T-cell (primary cell): ENCODE results near the gene SCT. TPM values are rescaled to one million over a fixed set of nuclear protein-coding genes. Genes with fewer than 3 reads are reported as not detected.

ENCODE experiments used
- ATAC-seq, 4 experiments: fragments of 200-7000 bp in 3 of 4; fragments of 150-1000 bp in 1 of 4; cut with Tn5 transposase; replicated peaks in 1 of 4; 1 replicate in 3 of 4; 2 replicates in 1 of 4; pipeline ENCODE4 v1.10.0; 2021; ENCODE audit warnings: moderate library complexity in 3 of 4, mild to moderate bottlenecking in 2 of 4, moderate number of reproducible peaks in 1 of 4
- CTCF ChIA-PET, 2 donors: fragments of 300-600 bp; sonication (Branson Sonifier 250); formaldehyde crosslinking; loops; one replicate each; lab custom pipeline; 2022; ENCODE audit warnings: antibody characterized with exemption in 2 of 2; lab: Charles Lee
- POLR2A ChIA-PET, 2 donors: fragments of 300-600 bp; sonication (Branson Sonifier 250); formaldehyde crosslinking; loops; one replicate each; lab custom pipeline; 2022; ENCODE audit warnings: antibody characterized with exemption in 2 of 2; lab: Charles Lee
- DNase-seq, 35 experiments: peaks; one replicate each; pipeline versions ENCODE4 v3.0.0 to v3.0.0-alpha.2; 2013 to 2023
- H3K27ac ChIP-seq: one replicate; pipeline ENCODE4 v1.5.1; 2013; ENCODE audit warnings: low read length
- H3K27me3 ChIP-seq, 2 experiments: replicated peaks in 1 of 2; 1 replicate in 1 of 2; 2 replicates in 1 of 2; pipeline versions ENCODE4 v1.6.1 to v1.7.0; 2013; ENCODE audit warnings: low read length in 1 of 2, mixed read lengths in 1 of 2; ENCODE audit not compliant: control insufficient read depth in 2 of 2, insufficient read depth in 2 of 2; ENCODE audit errors: extremely low read depth in 1 of 2
- H3K36me3 ChIP-seq, 2 donors: 1 replicate in 1 of 2; 2 replicates in 1 of 2; pipeline versions ENCODE4 v1.6.1 to v1.7.0; 2013; ENCODE audit warnings: low read length in 1 of 2; ENCODE audit not compliant: control insufficient read depth in 2 of 2, insufficient read depth in 1 of 2; ENCODE audit errors: extremely low read depth in 1 of 2
- H3K4me1 ChIP-seq, 2 experiments: 1 replicate in 1 of 2; 2 replicates in 1 of 2; pipeline versions ENCODE4 v1.6.1 to v1.7.0; 2013; ENCODE audit warnings: low read length in 2 of 2, mixed read lengths in 1 of 2; ENCODE audit not compliant: insufficient read depth in 2 of 2, control insufficient read depth in 1 of 2; ENCODE audit errors: extremely low read depth in 1 of 2
- H3K4me3 ChIP-seq, 2 donors: 1 replicate in 1 of 2; 2 replicates in 1 of 2; pipeline versions ENCODE4 v1.5.1 to v1.7.0; 2013; ENCODE audit warnings: mild to moderate bottlenecking in 2 of 2, low read length in 1 of 2, moderate library complexity in 1 of 2; ENCODE audit not compliant: control insufficient read depth in 1 of 2; ENCODE audit errors: extremely low read depth in 1 of 2
- H3K9me3 ChIP-seq: 2 replicates; pipeline ENCODE4 v1.7.0; 2013
- H3K27ac Mint-ChIP-seq, 2 donors: one replicate each; pipeline ENCODE4 v1.8.0; 2020 to 2021; ENCODE audit warnings: mild to moderate bottlenecking in 2 of 2, mixed read lengths in 2 of 2
- H3K27me3 Mint-ChIP-seq, 2 donors: one replicate each; pipeline ENCODE4 v1.8.0; 2021 to 2022; ENCODE audit warnings: mixed read lengths in 2 of 2
- H3K36me3 Mint-ChIP-seq: one replicate; pipeline ENCODE4 v1.8.0; 2021; ENCODE audit warnings: mixed read lengths
- H3K4me1 Mint-ChIP-seq, 3 donors: one replicate each; pipeline ENCODE4 v1.8.0; 2020 to 2022; ENCODE audit warnings: mixed read lengths in 3 of 3, mild to moderate bottlenecking in 1 of 3
- H3K4me3 Mint-ChIP-seq, 3 donors: one replicate each; pipeline ENCODE4 v1.8.0; 2020 to 2022; ENCODE audit warnings: mild to moderate bottlenecking in 3 of 3, mixed read lengths in 3 of 3, moderate library complexity in 3 of 3
- H3K9me3 Mint-ChIP-seq, 3 donors: one replicate each; pipeline ENCODE4 v1.8.0; 2020 to 2022; ENCODE audit warnings: mixed read lengths in 3 of 3
- WGBS: methylation state at CpG from one replicate; pipeline ENCODE4 v1.1.5; 2013; ENCODE audit warnings: missing lambda C conversion rate; ENCODE audit not compliant: insufficient coverage; 5-methylcytosine and 5-hydroxymethylcytosine counted together
- total RNA-seq, 35 experiments: library from RNA in 6 of 35; stranded (reverse) in 6 of 35; fragments of 120-200 nt in 1 of 35; gene quantifications; one replicate each; pipeline versions ENCODE4 v1.2.1 to v1.2.4 and lab custom pipeline; 2013 to 2026

SCT gene
- total RNA-seq, 5 donors from 2014 or later (not counting 1 experiment from before 2014, with no cell fraction given), result not detected

DNA sequence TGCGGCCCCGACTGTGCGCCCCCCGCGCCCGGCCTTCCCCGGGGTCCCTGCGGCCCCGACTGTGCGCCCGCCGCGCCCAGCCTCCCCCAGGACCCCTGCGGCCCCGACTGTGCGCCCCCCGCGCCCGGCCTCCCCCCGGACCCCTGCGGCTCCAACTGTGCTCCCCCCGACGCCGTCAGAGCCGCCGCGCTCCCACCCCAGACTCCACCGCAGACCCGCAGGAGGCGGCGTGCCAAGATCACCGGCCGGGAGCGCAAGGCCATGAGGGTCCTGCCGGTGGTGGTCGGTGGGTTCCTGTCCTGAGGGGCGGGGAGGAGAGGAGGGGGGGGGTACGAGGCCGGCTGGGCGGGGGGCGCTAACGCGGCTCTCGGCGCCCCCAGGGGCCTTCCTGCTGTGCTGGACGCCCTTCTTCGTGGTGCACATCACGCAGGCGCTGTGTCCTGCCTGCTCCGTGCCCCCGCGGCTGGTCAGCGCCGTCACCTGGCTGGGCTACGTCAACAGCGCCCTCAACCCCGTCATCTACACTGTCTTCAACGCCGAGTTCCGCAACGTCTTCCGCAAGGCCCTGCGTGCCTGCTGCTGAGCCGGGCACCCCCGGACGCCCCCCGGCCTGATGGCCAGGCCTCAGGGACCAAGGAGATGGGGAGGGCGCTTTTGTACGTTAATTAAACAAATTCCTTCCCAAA is 13.2 kb upstream of the SCT start:
- WGBS, result 10% methylated on average over 55 of the region's 69 CpGs
- Mint-ChIP-seq H3K36me3 (peaks cover under 1% of the 10 kb centered on the region), H3K9me3 (no peaks in the 10 kb centered on the region), H3K27ac (peak overlapping the region in 1 of 2 donors; percentile 39), H3K4me3 (peak overlapping the region; percentile 25 to 75 (median 37)), H3K4me1 (peaks cover 15 to 19% (median 19%) of the 10 kb centered on the region in 3 donors), H3K27me3 (peaks cover 14 to 32% of the 10 kb centered on the region in 2 donors)
- Histone ChIP-seq H3K27ac (no peak overlapping the region), H3K4me3 (peak overlapping the region in 1 of 2 donors; percentile 50), H3K9me3 (no peaks in the 10 kb centered on the region), H3K4me1 (peaks cover 0 to 35% of the 10 kb centered on the region in 2 experiments), H3K36me3 (peaks cover 7 to 13% of the 10 kb centered on the region in 2 donors), H3K27me3 (peaks cover 0 to 51% of the 10 kb centered on the region in 2 experiments)
- DNase-seq (peak in 1 of 35 experiments; percentile 52), ATAC-seq (peak in 2 of 4 experiments; percentile 14 to 24)
- CTCF ChIA-PET, result no interaction called here
- POLR2A ChIA-PET, result no interaction called here

DNA sequence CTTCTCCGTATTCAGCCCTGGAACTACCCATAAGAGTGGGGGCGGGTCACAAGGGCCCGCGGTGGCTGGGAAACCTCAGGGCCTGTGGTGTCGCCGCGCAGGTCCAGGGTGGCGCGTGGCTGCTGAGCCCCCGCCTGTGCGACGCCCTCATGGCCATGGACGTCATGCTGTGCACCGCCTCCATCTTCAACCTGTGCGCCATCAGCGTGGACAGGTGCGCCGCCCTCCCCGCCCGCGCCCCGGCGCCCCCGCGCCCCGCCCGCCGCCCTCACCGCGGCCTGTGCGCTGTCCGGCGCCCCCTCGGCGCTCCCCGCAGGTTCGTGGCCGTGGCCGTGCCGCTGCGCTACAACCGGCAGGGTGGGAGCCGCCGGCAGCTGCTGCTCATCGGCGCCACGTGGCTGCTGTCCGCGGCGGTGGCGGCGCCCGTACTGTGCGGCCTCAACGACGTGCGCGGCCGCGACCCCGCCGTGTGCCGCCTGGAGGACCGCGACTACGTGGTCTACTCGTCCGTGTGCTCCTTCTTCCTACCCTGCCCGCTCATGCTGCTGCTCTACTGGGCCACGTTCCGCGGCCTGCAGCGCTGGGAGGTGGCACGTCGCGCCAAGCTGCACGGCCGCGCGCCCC is 12.5 kb upstream of the SCT start:
- no peaks in the 10 kb centered on the region for H3K9me3 Mint-ChIP-seq
- Histone ChIP-seq H3K4me1 (peaks cover 0 to 35% of the 10 kb centered on the region in 2 experiments), H3K4me3 (peak overlapping the region in 1 of 2 donors; percentile 38), H3K27me3 (peaks cover 0 to 55% of the 10 kb centered on the region in 2 experiments), H3K9me3 (no peaks in the 10 kb centered on the region), H3K27ac (no peak overlapping the region), H3K36me3 (peaks cover 5 to 11% of the 10 kb centered on the region in 2 donors)
- DNase-seq, result no peak
- H3K4me1 Mint-ChIP-seq, result peaks cover 15 to 19% (median 19%) of the 10 kb centered on the region in 3 donors
- peak; percentile 11 to 30 (median 22) for ATAC-seq
- WGBS, result 8% methylated on average over 76 of the region's 80 CpGs
- no peak overlapping the region for H3K27ac Mint-ChIP-seq
- ChIA-PET POLR2A (no interaction called here), CTCF (no interaction called here)
- peaks cover 14 to 35% of the 10 kb centered on the region in 2 donors for H3K27me3 Mint-ChIP-seq
- no peaks in the 10 kb centered on the region for H3K36me3 Mint-ChIP-seq
- peak overlapping the region in 1 of 3 donors; percentile 75 for H3K4me3 Mint-ChIP-seq

DNA sequence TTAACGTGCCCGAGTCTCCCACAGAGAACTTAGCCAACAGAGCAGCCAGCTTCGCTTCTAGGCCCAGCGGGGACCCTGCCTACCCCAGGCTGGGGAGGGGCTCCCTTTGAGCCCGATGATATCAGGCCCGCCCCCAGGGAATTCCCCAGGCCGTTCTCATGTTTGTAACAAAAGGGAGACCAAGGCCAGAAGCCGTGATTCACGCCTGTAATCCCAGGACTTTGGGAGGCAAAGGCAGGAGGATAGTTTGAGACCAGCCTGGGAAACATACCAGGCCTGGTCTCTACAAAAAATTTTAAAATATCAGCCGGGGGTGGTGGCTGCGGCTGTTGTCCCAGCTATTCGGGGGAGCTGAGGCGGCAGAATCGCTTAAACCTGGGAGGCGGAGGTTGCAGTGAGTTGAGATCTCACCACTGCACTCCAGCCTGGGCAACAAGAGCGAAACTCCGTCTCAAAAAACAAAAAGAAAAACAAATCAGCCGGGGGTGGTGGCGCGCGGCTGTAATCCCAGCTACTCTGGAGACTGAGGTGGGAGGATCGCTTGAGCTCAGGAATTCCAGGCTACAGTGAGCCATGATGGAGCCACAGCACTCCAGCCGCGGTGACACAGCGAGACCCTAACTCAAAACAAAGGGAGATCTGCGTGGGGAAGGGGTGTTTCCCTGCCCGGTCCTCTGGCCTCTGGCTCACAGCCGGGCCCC is 11.8 kb upstream of the SCT start:
- Histone ChIP-seq H3K9me3 (no peaks in the 10 kb centered on the region), H3K4me1 (peaks cover 0 to 35% of the 10 kb centered on the region in 2 experiments), H3K27me3 (peaks cover 0 to 55% of the 10 kb centered on the region in 2 experiments), H3K4me3 (no peak overlapping the region), H3K36me3 (peaks cover 2 to 4% of the 10 kb centered on the region in 2 donors), H3K27ac (no peak overlapping the region)
- ATAC-seq, result no peak
- Mint-ChIP-seq H3K27ac (no peak overlapping the region), H3K4me1 (peaks cover 15 to 19% (median 19%) of the 10 kb centered on the region in 3 donors), H3K4me3 (peak overlapping the region; percentile 9 to 75 (median 13)), H3K36me3 (no peaks in the 10 kb centered on the region), H3K9me3 (no peaks in the 10 kb centered on the region), H3K27me3 (peaks cover 14 to 35% of the 10 kb centered on the region in 2 donors)
- CTCF ChIA-PET, result interaction anchor here in 1 of 2 donors (0.5 kb wide), 1 partner anchor 83 kb away, joined by 5 read pairs; no protein-coding TSS in a partner anchor
- WGBS, result 78% methylated on average over 17 of the region's 28 CpGs
- POLR2A ChIA-PET, result no interaction called here
- DNase-seq, result no peak

DNA sequence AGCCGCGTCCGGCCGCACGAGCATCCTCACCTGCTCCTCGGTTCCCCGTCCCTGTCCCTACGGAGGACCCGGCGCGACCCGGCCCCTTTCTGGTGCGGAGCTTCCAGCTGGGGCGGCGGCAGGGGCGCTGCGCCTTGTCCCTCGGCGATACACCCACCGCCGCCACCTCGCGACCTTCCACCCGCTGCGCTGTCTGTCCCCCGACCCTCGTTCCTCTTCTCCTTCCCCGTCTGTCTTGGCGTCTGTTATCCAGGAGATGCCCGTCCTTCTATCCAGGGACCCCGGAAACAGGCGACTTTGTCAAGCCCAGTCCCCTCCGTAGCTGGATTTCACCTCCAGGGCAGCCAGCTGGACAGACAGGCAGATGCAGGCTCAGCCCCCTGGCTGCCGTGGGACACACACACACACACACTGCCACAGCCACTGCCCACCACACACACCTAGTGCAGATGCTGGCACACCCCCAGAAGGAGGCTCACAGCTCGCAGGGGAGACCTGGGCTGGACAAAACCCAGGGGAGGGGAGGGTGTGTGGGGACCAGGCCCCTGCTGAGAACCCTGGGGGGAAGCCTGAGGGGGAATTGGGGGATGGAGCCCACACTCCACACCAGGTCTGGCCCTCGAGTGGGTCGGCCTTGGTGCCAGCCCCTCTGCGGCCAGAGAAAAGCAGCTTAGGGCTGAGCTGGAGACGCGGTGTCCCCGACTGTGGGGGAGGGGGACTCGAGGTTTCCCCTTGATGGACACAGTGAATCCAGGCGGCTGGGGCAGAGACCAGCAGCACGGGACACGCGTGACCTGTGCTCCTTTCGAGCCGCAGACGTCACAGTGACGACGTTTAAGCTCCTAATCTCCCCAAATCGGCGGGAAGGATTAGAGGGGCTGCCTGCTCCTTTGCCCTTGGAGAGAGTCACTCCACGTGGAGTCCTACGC is 10.9 kb upstream of the SCT start:
- ChIA-PET CTCF (interaction anchor here in 1 of 2 donors (0.5 kb wide), 1 partner anchor 84 kb away, joined by 5 read pairs; no protein-coding TSS in a partner anchor), POLR2A (no interaction called here)
- 34% methylated on average over 47 of the region's 55 CpGs for WGBS
- H3K27ac Mint-ChIP-seq, result no peak overlapping the region
- ATAC-seq (no peak), DNase-seq (no peak)
- Histone ChIP-seq H3K27ac (no peak overlapping the region), H3K9me3 (no peaks in the 10 kb centered on the region), H3K36me3 (no peaks in the 10 kb centered on the region), H3K27me3 (peaks cover 0 to 55% of the 10 kb centered on the region in 2 experiments), H3K4me1 (peaks cover 0 to 35% of the 10 kb centered on the region in 2 experiments), H3K4me3 (peak overlapping the region in 1 of 2 donors; percentile 15)
- peak overlapping the region in 2 of 3 donors; percentile 36 to 75 for H3K4me3 Mint-ChIP-seq
- H3K36me3 Mint-ChIP-seq, result no peaks in the 10 kb centered on the region
- H3K9me3 Mint-ChIP-seq, result no peaks in the 10 kb centered on the region
- H3K27me3 Mint-ChIP-seq, result peaks cover 14 to 37% of the 10 kb centered on the region in 2 donors
- H3K4me1 Mint-ChIP-seq, result peaks cover 15 to 19% (median 18%) of the 10 kb centered on the region in 3 donors

DNA sequence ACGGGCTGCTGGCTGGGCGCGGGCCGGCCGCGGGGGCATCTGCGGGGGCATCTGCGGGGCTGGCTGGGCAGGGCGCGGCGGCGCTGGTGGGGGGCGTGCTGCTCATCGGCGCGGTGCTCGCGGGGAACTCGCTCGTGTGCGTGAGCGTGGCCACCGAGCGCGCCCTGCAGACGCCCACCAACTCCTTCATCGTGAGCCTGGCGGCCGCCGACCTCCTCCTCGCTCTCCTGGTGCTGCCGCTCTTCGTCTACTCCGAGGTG is 10.3 kb upstream of the SCT start:
- H3K27ac Mint-ChIP-seq, result no peak overlapping the region
- ATAC-seq, result peak in 3 of 4 experiments; percentile 6 to 21 (median 12)
- DNase-seq, result no peak
- Histone ChIP-seq H3K27me3 (peaks cover 0 to 55% of the 10 kb centered on the region in 2 experiments), H3K4me1 (peaks cover 0 to 31% of the 10 kb centered on the region in 2 experiments), H3K27ac (no peak overlapping the region), H3K36me3 (no peaks in the 10 kb centered on the region), H3K9me3 (no peaks in the 10 kb centered on the region), H3K4me3 (peak overlapping the region in 1 of 2 donors; percentile 15)
- H3K27me3 Mint-ChIP-seq, result peaks cover 14 to 37% of the 10 kb centered on the region in 2 donors
- no peaks in the 10 kb centered on the region for H3K36me3 Mint-ChIP-seq
- POLR2A ChIA-PET, result no interaction called here
- 6% methylated on average over 34 of the region's 34 CpGs for WGBS
- CTCF ChIA-PET, result no interaction called here
- H3K9me3 Mint-ChIP-seq, result no peaks in the 10 kb centered on the region
- peak overlapping the region in 2 of 3 donors; percentile 36 to 66 for H3K4me3 Mint-ChIP-seq
- H3K4me1 Mint-ChIP-seq, result peaks cover 12 to 19% (median 15%) of the 10 kb centered on the region in 3 donors
